ENCODE data around the gene LRMDA. TPM values are rescaled to one million over a fixed set of nuclear protein-coding genes. Genes with fewer than 3 reads are reported as not detected.

The LRMDA gene
- total RNA-seq, 1 experiment from 2014 or later = 4.8 TPM

- Histone ChIP-seq H4K20me1 (ENCODE audit: insufficient read depth) (no peaks in the 10 kb centered on the region), H3K4me3 (replicated peaks in 1 of 2; ENCODE audit: low read depth in 1 of 2, low read length in 2 of 2) (no peak overlapping the region), H3K9ac (ENCODE audit: low read length) (no peak overlapping the region), H2AFZ (ENCODE audit: low read depth, low read length, poor library complexity, severe bottlenecking) (no peak overlapping the region), H3K4me2 (ENCODE audit: low read length) (no peak overlapping the region), H3K79me2 (ENCODE audit: insufficient read depth, low read length) (no peaks in the 10 kb centered on the region), H3K9me2 (ENCODE audit: insufficient read depth) (no peaks in the 10 kb centered on the region), H3K27ac (ENCODE audit: low read depth, low read length) (no peak overlapping the region), H3K27me3 (ENCODE audit: insufficient read depth, low read length) (no peaks in the 10 kb centered on the region), H3K4me1 (ENCODE audit: control insufficient read depth in 1 of 2, insufficient read depth in 2 of 2, low read length in 2 of 2) (no peaks in the 10 kb centered on the region), H3K36me3 (ENCODE audit: control insufficient read depth in 1 of 2, insufficient read depth in 2 of 2, low read length in 2 of 2) (no peaks in the 10 kb centered on the region), H3K9me3 (ENCODE audit: control insufficient read depth in 1 of 2, insufficient read depth in 1 of 2, low read depth in 1 of 2, low read length in 2 of 2) (no peaks in the 10 kb centered on the region)
- no peak for TF ChIP-seq REST (IDR thresholded peaks at IDR 0.05; ENCODE audit: low read depth)
- no peak for TF ChIP-seq ATF3 (IDR thresholded peaks at IDR 0.05)
- no peak for TF ChIP-seq EZH2phosphoT487 (IDR thresholded peaks at IDR 0.05; ENCODE audit: borderline replicate concordance)
- no peak for TF ChIP-seq ELF1 (IDR thresholded peaks at IDR 0.05; ENCODE audit: borderline replicate concordance, low read depth)
- ChIA-PET POLR2A (no interaction called here), RAD21 (ENCODE audit: low non-redundant PET in 1 of 2, low total read pairs in 2 of 2, uncharacterized antibody in 2 of 2, unreplicated experiment in 2 of 2) (interaction anchor here in 1 of 2 experiments (0.6 kb wide), 1 partner anchor 36 kb away, joined by 3 read pairs; no protein-coding TSS in a partner anchor), CTCF (no interaction called here)
- BruUV-seq (replicated peaks) = no TSS peak
- ATAC-seq = no peak
- DNase-seq (ENCODE audit: low read depth, low spot score) = no peak
- intact Hi-C loops (cut with micrococcal nuclease) = no loop called here
These were observed 21.6 kb downstream of the LRMDA start for GRCh38 chr10:75452997-75453396.

DNA sequence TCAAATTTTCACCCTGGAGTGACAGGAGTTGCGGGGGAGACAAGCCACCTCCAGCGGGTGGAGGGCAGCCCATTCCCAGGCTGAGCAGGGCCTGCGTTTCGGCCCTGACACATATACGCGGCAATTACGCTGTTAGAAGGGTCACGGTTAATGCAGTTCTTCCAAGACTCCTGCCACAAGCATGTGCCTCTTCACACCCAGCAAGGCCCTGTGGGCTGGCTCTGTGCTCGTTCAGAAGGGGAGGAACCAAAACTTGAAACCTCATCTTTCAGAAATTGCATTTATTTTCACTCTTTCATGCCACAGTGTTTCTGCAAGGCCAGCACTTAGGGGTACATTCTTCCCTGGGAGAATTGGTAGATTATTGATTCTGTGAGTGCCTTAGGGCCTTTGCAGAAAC, 24.7 kb downstream of the LRMDA start:
- no peaks in the 10 kb centered on the region for H3K9me3 ChIP-seq (ENCODE audit: control insufficient read depth in 1 of 2, insufficient read depth in 1 of 2, low read depth in 1 of 2, low read length in 2 of 2)
- no peaks in the 10 kb centered on the region for H4K20me1 ChIP-seq (ENCODE audit: insufficient read depth)
- H2AFZ ChIP-seq (ENCODE audit: low read depth, low read length, poor library complexity, severe bottlenecking) = no peak overlapping the region
- H3K9me2 ChIP-seq (ENCODE audit: insufficient read depth) = no peaks in the 10 kb centered on the region
- DNase-seq (ENCODE audit: low read depth, low spot score) = no peak
- no peaks in the 10 kb centered on the region for H3K4me1 ChIP-seq (ENCODE audit: control insufficient read depth in 1 of 2, insufficient read depth in 2 of 2, low read length in 2 of 2)
- ChIA-PET POLR2A (no interaction called here), CTCF (no interaction called here), RAD21 (ENCODE audit: low non-redundant PET in 1 of 2, low total read pairs in 2 of 2, uncharacterized antibody in 2 of 2, unreplicated experiment in 2 of 2) (no interaction called here)
- no peaks in the 10 kb centered on the region for H3K79me2 ChIP-seq (ENCODE audit: insufficient read depth, low read length)
- H3K4me3 ChIP-seq (replicated peaks in 1 of 2; ENCODE audit: low read depth in 1 of 2, low read length in 2 of 2) = no peak overlapping the region
- no peaks in the 10 kb centered on the region for H3K27me3 ChIP-seq (ENCODE audit: insufficient read depth, low read length)
- H3K36me3 ChIP-seq (ENCODE audit: control insufficient read depth in 1 of 2, insufficient read depth in 2 of 2, low read length in 2 of 2) = no peaks in the 10 kb centered on the region
- no peak overlapping the region for H3K27ac ChIP-seq (ENCODE audit: low read depth, low read length)
- H3K4me2 ChIP-seq (ENCODE audit: low read length) = no peak overlapping the region
- H3K9ac ChIP-seq (ENCODE audit: low read length) = no peak overlapping the region
- no peak for ATAC-seq
- BruUV-seq (replicated peaks) = no TSS peak
- intact Hi-C loops (cut with micrococcal nuclease) = no loop called here
- TF ChIP-seq EZH2 (IDR thresholded peaks at IDR 0.05) (no peak), POLR2A (IDR thresholded peaks at IDR 0.05; ENCODE audit: borderline replicate concordance, extremely low read depth, insufficient read depth, insufficient read length) (no peak), YY1 (IDR thresholded peaks at IDR 0.05; ENCODE audit: extremely low read depth, insufficient replicate concordance, low read depth, low read length) (no peak)

Data from HCT116 (cell line).